ENCODE measurements around the gene PLA2G4F.

The PLA2G4F gene

GRCh38 chr15:42163291-42163690 is 6.9 kb upstream of the PLA2G4F start:
- DNase-seq = no peak

DNA sequence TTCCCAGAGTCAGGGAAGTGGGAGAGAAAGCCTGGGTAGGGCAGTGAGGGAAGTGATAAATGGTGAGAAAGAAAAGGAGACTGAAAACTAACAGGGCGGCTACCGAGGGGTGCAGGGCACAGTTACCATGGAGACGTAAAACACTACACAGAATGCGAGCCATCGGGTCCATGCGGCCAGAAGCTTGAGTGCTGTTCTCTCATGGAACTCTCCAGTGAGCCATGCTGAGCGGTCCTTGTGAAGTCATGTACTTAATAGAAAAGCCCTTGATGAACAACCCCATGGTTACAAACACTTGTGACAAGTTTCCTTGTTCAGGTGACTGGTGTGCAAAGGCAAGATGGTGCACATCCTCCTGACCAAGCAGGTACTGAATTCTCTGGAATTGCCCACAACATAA is 3.7 kb upstream of the PLA2G4F start:
- no peak for DNase-seq

DNA sequence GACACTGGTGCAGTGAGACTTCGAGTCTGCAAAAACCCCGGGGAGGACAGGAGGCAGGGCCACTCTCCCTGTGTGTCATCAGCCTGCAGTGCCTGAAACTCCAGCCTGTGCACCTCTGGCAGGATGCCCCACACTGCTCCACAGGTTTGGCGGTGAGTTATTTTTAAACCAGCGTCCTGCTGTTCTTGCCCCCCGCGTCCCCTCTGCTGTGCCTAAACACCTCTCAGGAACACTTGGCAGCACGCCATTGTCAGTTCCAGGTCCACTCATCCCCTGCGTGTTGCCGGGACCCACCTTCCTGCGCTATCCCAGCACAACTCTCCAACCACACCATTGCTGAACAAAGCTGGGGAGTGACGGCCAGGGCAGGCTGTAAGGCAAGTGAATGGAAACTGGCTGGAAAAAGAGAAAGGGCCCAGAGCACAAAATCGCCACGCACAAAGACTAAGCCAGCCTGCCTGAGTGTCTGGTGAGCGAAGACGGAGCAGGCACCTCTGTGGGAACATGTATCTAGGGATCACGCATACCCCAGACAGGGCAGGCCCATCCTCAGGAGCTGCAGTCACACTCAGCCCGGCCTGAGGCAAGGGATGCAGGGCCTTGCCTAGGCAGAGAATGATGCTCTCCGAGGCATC is 3.1 kb upstream of the PLA2G4F start:
- DNase-seq = no peak

DNA sequence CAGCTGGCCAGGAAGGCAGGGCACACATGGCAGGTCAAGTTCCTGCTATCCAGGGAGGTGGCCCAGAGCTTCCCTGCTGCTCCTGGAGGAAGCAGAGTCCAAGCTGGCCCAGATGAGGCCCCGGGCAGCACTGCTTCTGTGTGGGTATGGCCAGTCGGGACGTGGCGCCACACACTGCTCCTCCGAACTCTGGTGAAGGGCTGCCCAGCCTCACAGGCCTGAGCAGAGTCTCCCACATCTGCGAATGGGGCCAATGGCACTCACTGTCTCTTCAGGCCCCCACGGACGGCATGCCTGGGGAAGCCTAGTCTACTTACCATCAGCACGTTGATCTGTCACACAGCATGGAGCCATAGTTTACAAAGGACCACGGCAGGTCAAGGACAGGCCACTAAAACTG is 2.5 kb upstream of the PLA2G4F start:
- DNase-seq = no peak

DNA sequence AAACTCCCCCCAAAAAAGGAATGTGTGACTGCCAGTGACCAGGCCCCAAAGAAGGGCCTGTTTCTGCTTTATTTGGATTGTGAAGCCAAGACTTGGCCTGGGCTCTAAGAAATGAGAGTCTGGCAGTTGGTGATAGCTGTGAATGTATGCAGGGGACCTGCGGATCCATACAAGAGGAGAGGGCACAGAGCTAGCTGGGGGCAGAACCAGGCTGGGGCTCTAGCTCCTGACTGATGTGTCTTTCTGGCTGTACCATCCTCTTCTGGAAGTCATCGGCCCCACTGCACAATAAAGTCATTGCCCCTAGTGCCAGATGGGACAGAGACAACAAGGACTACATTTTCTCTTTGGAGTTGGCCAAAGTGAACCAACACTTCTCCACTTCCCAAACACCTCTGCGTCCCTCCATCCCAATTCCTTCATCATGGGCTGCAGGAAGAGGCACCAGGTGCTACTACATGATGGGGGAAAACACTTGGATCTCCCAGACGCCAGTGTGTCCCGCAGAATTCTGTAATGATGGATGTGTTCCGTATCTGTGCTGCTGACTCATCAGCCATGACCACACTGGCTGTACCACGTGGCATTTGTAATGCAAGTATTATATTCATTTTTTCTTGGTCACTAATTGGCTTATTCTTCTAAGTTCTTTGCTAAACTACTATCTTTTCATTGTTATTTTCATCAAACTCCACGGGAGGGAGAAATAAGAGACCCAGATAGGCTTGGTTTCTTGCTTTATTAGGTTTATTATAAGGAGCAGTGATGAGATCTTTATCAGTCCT is 1.7 kb upstream of the PLA2G4F start:
- DNase-seq = no peak

GRCh38 chr15:42157381-42157780 is 945 bp upstream of the PLA2G4F start:
- no peak for DNase-seq

DNA sequence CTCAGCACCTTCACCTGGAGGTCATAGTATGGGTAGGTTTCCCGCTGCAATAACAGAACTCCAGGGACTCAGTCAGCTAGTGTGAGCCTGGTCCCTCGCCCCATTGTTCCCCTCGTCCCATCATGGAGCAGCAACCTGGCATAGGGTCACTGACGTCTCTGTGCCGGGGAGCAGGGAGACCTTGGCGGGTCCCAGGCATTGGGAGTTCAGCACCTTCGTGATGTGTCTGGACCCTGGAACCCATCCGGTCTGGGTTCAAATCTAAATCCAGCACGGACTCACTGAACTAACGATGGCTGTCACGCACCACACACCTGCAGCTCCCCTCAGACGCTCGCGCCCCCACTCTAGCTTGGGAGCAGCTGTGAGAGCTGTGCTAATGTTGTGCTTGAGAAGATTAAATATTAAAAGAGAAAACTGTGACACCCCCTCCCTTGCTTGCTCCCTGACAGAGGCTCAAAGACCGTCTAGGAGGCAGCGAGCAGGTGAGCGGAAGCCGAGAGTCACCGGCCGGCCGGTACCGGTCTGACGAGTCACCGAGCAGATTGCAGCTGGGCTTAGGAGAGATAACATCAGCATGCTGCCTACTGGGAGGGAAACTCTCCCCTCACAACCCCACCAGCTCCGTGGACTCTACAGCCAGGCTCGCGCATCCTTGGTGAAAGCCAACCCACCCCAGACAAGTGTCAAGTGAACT is 742 bp downstream of the PLA2G4F start:
- no peak for DNase-seq

GRCh38 chr15:42154956-42155355 is 1.5 kb downstream of the PLA2G4F start:
- DNase-seq = no peak

DNA sequence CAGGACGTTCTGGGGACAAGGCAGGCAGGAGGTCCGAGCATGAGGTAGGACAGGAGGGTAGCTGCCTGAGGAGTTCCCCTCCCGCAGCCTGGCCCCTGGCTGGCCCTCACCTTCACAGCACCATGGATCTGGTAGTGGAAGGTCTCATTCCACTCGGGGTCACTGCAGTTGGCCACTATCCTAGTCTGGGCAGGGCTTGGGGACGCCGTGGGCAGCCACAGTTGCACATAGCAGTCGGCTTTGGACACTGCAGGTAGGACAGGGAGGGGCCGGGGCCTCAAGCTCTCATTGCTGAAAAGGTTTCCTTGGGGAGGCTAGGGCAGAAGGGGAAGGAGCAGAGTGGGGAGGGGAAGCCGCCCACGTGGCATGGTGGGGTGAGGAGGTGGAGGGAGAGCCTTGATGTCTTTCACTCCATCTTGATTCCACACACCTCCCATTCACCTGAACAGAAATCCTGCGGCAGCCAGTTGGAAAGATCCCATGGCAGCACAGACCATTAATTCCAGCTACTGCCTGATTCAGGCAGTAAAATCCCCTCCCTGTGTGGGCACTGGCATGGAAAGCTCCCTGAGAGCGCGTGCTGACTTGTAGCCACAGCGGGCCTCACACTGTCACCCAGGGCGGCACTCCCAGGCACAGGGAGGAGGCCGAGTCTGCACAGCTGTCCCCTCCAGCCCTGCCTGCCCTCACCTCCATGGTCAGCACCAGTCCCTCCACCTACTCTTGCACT is 2.1 kb downstream of the PLA2G4F start:
- no peak for DNase-seq

GRCh38 chr15:42153874-42154211 is 2.6 kb downstream of the PLA2G4F start:
- DNase-seq = no peak

DNA sequence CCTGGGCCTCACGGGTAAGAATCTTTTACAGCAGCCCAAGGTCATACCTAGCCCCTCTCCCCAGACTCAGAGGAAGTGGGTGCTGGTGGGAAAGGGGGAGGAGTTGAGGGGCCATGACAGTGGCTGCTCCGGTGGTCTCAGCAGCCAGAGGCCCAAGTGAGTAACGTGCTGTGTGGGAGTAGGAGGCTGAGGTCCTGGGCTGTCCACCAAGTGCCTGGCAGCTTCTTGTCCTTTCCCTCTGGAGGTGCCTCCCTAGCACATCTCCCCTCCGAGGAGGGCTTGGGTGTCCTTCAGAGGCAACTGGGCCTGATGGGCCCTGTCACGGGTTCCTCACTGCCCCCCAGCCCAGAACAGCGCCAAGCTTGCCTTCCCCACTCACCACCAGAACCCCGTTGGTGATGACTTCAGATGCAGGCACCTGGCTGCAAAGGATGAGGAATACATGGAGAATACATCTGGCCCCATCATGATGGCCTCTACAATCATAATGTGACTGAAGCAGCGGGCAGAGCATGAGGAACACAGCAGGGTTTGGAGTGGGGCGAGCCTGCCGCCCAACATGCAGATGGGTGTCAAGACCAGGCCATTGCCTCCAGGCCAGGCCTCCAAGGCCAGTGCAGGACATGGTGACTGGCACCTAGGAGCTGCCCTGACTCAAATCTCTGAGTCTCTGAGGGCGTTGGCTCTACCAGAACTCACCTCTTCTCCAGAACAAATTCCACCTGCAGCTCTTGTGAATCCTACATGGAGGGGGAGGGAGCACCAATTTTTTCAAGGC is 3.3 kb downstream of the PLA2G4F start:
- no peak for DNase-seq

- DNase-seq = no peak
Observed at GRCh38 chr15:42152196-42152920, 4.1 kb downstream of the PLA2G4F start.

DNA sequence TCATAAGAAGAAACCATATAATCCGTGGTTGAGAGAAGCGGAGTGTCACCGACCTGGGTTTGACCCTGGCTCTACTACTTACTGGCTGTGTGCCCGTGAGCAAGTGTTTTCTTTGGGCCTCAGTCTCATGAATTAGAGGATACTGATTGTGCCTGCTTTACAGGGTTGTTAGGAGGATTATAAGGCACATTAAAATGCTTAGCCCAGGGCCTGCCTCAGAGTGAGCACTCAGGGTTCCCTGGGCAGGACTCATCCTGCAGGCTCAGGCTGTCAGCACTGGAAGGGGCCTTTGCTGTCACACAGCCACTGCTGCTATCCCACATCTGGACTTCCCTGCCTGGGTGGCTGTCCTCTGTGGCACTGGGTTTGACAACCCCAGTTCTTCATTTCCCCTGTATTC is 4.7 kb downstream of the PLA2G4F start:
- no peak for DNase-seq

DNA sequence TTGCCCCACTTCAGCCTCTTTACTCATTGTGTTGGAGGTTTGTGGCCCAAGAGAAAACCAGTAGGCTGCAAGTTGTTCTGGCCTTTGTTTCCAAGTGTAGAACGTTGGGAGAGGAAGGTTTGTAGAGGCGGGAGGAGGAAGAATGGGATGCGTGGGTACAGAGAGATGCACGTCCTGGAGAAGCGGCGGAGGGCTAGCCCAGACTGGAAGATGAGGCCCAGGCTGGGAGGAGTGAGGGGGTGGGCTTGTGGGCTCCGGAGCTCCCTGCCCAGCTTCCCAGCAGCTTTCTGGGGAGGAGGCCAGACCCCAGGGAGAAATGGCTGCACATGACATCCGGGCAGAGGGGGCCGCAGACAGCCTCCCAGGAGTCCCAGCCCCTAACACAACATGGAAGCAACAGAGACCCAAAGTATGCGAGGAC is 5.3 kb downstream of the PLA2G4F start:
- DNase-seq = no peak

DNA sequence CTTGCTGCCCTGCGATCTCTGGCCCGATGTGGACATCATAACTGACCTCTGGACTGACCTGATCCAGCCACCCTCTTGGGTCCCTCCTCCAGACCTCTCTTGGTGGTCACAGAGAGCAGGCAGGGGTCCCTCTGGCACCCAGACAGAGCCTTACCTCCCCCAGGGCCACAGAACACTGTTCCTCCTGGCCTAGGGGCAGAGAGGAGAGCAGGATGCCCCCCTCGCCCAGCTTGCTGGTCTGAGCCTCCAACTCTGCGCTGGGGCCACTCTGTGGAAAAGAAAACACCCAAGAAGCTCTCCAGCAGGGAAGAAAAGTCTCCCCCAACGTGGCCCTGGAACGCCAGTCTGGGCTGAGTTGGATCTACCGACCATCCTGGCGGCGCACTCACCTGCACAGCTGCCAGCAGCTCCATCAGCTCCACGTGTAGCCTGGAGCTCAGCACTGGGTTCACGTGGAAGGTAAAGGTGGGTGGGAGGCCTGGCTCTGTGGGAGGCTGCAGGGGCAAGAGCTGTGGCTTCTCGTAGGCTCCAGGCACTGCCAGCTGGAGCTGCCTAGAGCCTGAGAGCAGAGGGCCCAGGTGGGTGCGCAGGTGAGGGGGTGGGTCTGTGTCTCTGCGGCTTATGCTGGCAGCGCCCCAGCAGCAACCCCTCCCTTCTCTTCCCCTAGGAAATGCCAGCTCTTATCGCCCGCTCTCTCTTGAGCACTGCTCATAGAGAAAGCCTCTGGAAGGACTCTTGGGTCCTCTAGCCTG is 6.0 kb downstream of the PLA2G4F start:
- DNase-seq = no peak

- DNase-seq = no peak
Observed at GRCh38 chr15:42149493-42150218, 6.8 kb downstream of the PLA2G4F start.

DNA sequence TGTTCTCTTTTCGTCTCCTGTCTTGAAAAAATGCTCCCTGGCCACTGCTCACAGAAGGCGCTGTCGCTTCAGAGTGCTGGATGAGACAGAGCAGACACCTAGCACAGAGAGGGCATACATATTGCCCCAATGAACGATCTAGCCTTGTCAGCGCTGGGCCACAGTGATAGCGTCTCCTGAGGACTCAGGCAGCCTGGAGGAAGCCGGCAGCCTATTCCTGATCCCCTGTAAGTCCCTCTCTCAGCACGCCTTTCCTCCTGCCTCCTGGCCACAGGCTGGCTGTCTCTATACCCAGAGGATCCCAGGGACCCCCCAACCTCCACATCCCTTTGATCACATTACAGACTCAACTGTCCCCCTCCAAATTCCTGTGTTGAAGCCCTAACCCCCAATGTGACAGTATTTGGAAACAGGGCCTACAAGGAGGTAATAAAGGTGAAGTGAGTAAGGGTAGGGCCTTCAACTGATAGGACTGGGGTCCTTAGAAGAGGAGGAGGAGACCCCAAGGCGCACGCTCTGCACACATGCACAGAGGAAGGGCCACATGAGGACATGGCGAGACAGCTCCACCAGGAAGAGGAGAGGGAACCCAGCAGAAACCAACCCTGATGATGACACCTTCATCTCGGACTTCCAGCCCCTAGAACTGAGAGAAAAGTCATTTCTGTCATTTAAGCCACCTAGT is 7.5 kb downstream of the PLA2G4F start:
- no peak for DNase-seq

GRCh38 chr15:42147431-42147735 is 9.1 kb downstream of the PLA2G4F start:
- DNase-seq = no peak

DNA sequence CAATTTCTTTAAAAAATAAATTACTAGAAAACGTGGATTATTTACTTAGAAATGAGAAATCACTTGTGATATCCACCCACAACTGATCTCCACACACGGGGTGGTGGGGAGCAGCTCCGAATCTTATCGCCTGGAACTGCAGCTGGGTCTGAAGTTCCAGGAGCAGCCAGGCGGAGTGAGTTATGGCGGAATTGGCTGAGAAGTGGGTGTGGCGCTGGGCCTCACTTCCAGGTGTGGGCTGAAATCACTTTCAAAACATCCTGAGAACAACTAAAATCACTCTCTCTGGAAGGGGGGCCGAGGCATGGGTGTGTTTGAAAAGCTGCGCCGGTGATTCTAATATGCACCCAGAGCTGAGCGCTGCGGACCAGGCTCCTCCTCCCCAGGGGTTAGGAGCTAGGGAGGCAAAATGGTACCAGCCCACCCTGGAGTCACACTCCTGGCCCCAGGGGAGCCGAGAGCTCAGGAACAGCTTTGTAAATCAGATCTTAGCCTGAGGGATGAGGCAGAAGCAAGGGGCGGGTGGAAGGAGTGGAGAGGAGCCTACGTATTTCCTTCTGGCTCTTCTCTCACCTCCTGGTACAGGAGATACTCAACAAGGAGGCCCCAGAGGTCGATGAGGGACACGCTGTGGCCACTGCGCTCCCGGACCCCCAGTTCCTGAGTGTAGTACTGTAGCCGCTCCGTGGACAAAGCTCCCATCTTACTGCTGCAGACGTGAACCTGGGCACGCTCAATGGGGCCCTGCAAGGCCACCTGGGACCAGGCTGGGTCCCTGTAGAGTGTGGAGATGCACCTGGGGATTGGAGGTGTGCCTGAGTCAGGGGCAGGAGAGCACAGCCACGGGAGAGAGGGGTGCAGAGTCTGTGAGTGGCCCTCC is 9.6 kb downstream of the PLA2G4F start:
- DNase-seq = no peak

Data from SIG-M5 (cell line).